22Rv1 (cell line): ENCODE results near the gene EDN3.

ENCODE experiments used
- H3K27ac ChIP-seq: fragments of 450-650 bp; 2 replicates; pipeline ENCODE4 v1.5.1; 2017
- ZFX ChIP-seq: fragments of 450-650 bp; IDR thresholded peaks from 2 replicates; pipeline ENCODE4 v1.6.1; 2017; ENCODE audit warnings: antibody characterized with exemption, borderline replicate concordance
- TF ChIP-seq, protein P1 (sequence below): fragments of 450-650 bp; IDR thresholded peaks from 2 replicates; pipeline ENCODE4 v1.5.1; 2017; ENCODE audit warnings: mild to moderate bottlenecking

Gene EDN3

DNA sequence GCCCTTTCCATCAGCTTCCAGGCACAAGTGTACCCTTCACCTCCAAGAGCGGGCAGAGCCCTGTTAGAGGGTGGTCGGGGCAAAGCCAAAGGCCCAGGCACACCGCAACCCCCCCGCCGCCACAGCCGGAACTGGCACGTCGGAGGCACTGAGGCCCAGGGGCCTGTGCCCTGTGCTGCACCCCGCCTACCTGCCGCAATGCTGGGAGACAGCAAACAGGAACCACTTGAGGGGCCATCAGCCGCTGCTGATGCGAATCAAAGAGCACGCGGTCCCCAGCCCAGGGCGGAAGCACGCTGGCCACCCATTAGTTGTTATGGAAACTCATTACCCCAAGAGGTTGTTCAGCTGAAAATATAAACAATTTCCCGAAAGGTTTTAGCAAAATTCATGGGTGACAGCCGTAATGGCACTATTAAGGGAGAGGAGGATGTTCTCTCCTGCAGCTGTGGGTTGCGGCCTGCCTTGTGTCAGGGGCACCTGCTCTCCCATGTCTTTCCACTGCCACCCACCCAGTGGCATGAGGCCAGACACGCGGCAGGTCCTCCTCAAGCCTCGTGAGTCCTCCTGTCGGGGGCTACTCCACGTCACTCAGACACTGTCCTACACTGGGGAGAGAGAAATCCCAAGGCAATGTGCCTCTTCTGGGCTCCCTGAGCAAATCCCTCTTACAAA, 65.3 kb downstream of the EDN3 start:
- no peak overlapping the region for H3K27ac ChIP-seq
- TF ChIP-seq ZFX = no peak
- TF ChIP-seq, protein P1, sequence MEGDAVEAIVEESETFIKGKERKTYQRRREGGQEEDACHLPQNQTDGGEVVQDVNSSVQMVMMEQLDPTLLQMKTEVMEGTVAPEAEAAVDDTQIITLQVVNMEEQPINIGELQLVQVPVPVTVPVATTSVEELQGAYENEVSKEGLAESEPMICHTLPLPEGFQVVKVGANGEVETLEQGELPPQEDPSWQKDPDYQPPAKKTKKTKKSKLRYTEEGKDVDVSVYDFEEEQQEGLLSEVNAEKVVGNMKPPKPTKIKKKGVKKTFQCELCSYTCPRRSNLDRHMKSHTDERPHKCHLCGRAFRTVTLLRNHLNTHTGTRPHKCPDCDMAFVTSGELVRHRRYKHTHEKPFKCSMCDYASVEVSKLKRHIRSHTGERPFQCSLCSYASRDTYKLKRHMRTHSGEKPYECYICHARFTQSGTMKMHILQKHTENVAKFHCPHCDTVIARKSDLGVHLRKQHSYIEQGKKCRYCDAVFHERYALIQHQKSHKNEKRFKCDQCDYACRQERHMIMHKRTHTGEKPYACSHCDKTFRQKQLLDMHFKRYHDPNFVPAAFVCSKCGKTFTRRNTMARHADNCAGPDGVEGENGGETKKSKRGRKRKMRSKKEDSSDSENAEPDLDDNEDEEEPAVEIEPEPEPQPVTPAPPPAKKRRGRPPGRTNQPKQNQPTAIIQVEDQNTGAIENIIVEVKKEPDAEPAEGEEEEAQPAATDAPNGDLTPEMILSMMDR = no peak

DNA sequence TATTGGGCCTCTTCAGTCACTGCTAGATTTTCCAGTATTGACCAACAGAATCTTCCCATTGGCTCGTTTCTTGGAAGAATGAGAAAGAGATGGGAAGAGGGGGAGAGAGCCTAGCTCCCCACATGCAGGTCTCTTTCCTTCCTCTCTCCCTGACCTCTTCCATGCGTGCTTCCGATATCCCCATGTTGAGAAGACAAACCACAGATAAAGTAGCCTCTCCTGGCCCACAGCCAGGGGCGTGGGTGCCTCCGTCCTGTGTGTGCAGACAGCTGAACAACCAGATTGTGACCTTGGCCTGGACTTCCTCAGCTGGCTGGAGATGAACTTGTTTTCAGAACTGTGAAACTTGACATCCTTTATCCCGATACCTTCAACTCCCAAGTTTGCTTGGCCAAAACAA, 71.0 kb downstream of the EDN3 start:
- TF ChIP-seq, protein P1 = no peak
- TF ChIP-seq ZFX = no peak
- H3K27ac ChIP-seq = no peak overlapping the region

DNA sequence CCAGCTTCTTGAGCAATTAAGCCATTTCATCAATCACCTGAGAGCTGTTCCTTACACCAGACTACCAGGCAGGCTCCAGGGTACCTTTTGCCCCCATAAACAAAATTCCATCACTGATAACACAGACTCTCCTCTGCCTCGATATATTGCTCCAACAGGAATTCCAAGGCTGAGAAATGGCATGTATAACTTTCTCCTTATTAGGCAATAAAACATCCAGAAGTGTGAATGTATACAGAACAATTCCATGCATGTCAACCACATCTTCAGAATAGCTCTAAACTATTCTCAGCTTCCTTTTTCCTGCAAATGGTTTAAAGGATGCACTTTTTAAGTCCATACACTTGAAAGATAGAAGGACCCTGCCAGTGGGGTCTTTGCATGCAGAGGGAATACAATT, 73.8 kb downstream of the EDN3 start:
- TF ChIP-seq, protein P1 = no peak
- TF ChIP-seq ZFX = no peak

DNA sequence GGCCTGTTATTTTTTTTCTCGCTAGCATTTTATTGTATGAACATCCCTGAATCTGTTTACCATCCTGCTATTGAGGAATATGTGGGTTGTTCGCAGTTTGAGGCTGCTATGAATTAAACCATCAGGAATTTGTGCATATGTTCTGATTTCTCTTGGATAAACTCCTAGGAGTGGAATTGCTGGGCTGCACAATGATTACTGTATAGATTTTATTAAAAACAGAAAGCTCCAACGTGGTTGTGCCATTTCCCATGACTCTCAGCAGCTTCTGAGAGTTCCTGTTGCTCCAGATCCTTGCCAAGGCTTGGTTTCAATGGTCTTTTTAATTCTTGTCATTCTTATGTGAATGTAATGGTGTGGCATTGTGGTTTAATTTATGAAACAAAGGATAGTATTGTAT, 75.1 kb downstream of the EDN3 start:
- TF ChIP-seq, protein P1 = no peak
- no peak for TF ChIP-seq ZFX
- no peak overlapping the region for H3K27ac ChIP-seq

More for the DNA sequence above, 73.8 kb downstream of the EDN3 start:
- H3K27ac ChIP-seq = no peak overlapping the region
